H1 (cell line): ENCODE results near the gene FECH. TPM values are rescaled to one million over a fixed set of nuclear protein-coding genes. Genes with fewer than 3 reads are reported as not detected.

Experiments
- CTCF ChIA-PET: fragments of 300-600 bp; sonication (Branson Sonifier 250); formaldehyde crosslinking; loops from one replicate; lab custom pipeline; 2021; ENCODE audit not compliant: partially characterized antibody; lab: Charles Lee
- POLR2A ChIA-PET: fragments of 300-600 bp; sonication (Branson Sonifier 250); formaldehyde crosslinking; loops from one replicate; lab custom pipeline; 2021; ENCODE audit warnings: inconsistent platforms; ENCODE audit not compliant: partially characterized antibody; lab: Charles Lee
- DNase-seq, 2 experiments: peaks; one replicate each; pipeline versions ENCODE4 v3.0.0 to v3.0.0-alpha.2; 2010 to 2022; ENCODE audit warnings: low spot score in 2 of 2, low read depth in 1 of 2, mixed read lengths in 1 of 2
- FAIRE-seq: peaks from 2 replicates; lab custom pipeline; 2011; peaks lifted over from hg19 to GRCh38; lab: Jason Lieb, UNC
- H2AFZ ChIP-seq: 2 replicates; pipeline ENCODE4 v1.8.1; 2012; ENCODE audit warnings: low read length, inconsistent platforms
- H2AK5ac ChIP-seq: 2 replicates; pipeline ENCODE4 v1.6.1; 2013; ENCODE audit warnings: low read depth, low read length
- H2BK120ac ChIP-seq: replicated peaks from 2 replicates; pipeline ENCODE3; 2013; ENCODE audit warnings: low read depth, low read length, inconsistent platforms
- H2BK12ac ChIP-seq: 2 replicates; pipeline ENCODE4 v1.6.1; 2013; ENCODE audit warnings: low read depth, low read length
- H2BK15ac ChIP-seq: 2 replicates; pipeline ENCODE4 v1.6.1; 2013; ENCODE audit warnings: low read length
- H2BK20ac ChIP-seq: 2 replicates; pipeline ENCODE4 v1.6.1; 2013; ENCODE audit warnings: low read length
- H2BK5ac ChIP-seq: 2 replicates; pipeline ENCODE4 v1.6.1; 2013; ENCODE audit warnings: low read depth, low read length
- H3K14ac ChIP-seq: 2 replicates; pipeline ENCODE4 v1.6.1; 2013; ENCODE audit warnings: inconsistent platforms; ENCODE audit not compliant: insufficient read length
- H3K18ac ChIP-seq: 2 replicates; pipeline ENCODE4 v1.6.1; 2013; ENCODE audit warnings: low read length; ENCODE audit errors: extremely low read depth
- H3K23ac ChIP-seq: 2 replicates; pipeline ENCODE4 v1.6.1; 2013; ENCODE audit warnings: inconsistent platforms; ENCODE audit not compliant: insufficient read length
- H3K23me2 ChIP-seq: 2 replicates; pipeline ENCODE4 v1.6.1; 2013; ENCODE audit warnings: low read depth, low read length
- H3K27ac ChIP-seq: 2 replicates; pipeline ENCODE4 v1.6.1; 2011; ENCODE audit warnings: low read depth, low read length, inconsistent platforms
- H3K27me3 ChIP-seq, 4 experiments: replicated peaks in 1 of 4; 1 replicate in 1 of 4; 2 replicates in 3 of 4; pipeline versions ENCODE4 v1.6.1 to v1.8.1; 2011 to 2013; ENCODE audit warnings: low read length in 3 of 4, mild to moderate bottlenecking in 3 of 4, inconsistent platforms in 2 of 4, mixed read lengths in 2 of 4, moderate library complexity in 1 of 4; ENCODE audit not compliant: control insufficient read depth in 3 of 4, insufficient read depth in 3 of 4; ENCODE audit errors: extremely low read depth in 1 of 4
- H3K36me3 ChIP-seq, 4 experiments: 2 replicates each; pipeline versions ENCODE4 v1.6.1 to v1.8.1; 2011 to 2013; ENCODE audit warnings: mild to moderate bottlenecking in 4 of 4, low read length in 3 of 4, moderate library complexity in 2 of 4, control low read depth in 1 of 4, inconsistent platforms in 1 of 4; ENCODE audit not compliant: insufficient read depth in 4 of 4, control insufficient read depth in 2 of 4
- H3K4ac ChIP-seq: replicated peaks from 2 replicates; pipeline ENCODE3; 2013; ENCODE audit warnings: low read length, low read depth, mixed read lengths, inconsistent platforms; ENCODE audit not compliant: insufficient read length
- H3K4me1 ChIP-seq, 4 experiments: replicated peaks in 1 of 4; 1 replicate in 1 of 4; 2 replicates in 3 of 4; pipeline versions ENCODE4 v1.6.1 to v1.8.1; 2011 to 2013; ENCODE audit warnings: low read length in 3 of 4, inconsistent platforms in 2 of 4, mixed read lengths in 1 of 4; ENCODE audit not compliant: insufficient read depth in 4 of 4, control insufficient read depth in 3 of 4
- H3K4me2 ChIP-seq, 2 experiments: 2 replicates each; pipeline versions ENCODE4 v1.6.1 to v1.8.1; 2011 to 2013; ENCODE audit warnings: low read depth in 2 of 2, low read length in 2 of 2, control low read depth in 1 of 2, inconsistent platforms in 1 of 2, mild to moderate bottlenecking in 1 of 2; ENCODE audit not compliant: insufficient read depth in 1 of 2
- H3K4me3 ChIP-seq, 4 experiments: fragments of 200-600, 300-600 bp in 1 of 4; sonication (generic), shearing (Covaris generic), sonication (Bioruptor Twin) in 1 of 4; 2 replicates each; pipeline versions ENCODE4 v1.5.1 to v1.8.1; 2011 to 2016; ENCODE audit warnings: low read length in 4 of 4, low read depth in 3 of 4, control low read depth in 2 of 4, inconsistent platforms in 2 of 4, mild to moderate bottlenecking in 2 of 4, mixed read lengths in 1 of 4, moderate library complexity in 1 of 4; ENCODE audit not compliant: insufficient read depth in 2 of 4; ENCODE audit errors: extremely low read depth in 1 of 4
- H3K56ac ChIP-seq: replicated peaks from 2 replicates; pipeline ENCODE3; 2013; ENCODE audit warnings: low read depth, mild to moderate bottlenecking, mixed read lengths, low read length, inconsistent platforms; ENCODE audit not compliant: insufficient read length
- H3K79me1 ChIP-seq: 2 replicates; pipeline ENCODE4 v1.6.1; 2013; ENCODE audit warnings: low read depth, low read length, control low read depth
- H3K79me2 ChIP-seq, 2 experiments: 2 replicates each; pipeline versions ENCODE4 v1.6.1 to v1.8.1; 2012 to 2013; ENCODE audit warnings: low read length in 2 of 2, mild to moderate bottlenecking in 2 of 2, inconsistent platforms in 1 of 2; ENCODE audit not compliant: insufficient read depth in 2 of 2, control insufficient read depth in 1 of 2
- H3K9ac ChIP-seq, 4 experiments: replicated peaks in 1 of 4; 1 replicate in 1 of 4; 2 replicates in 3 of 4; pipeline versions ENCODE4 v1.6.1 to v1.8.1; 2011 to 2013; ENCODE audit warnings: low read depth in 3 of 4, low read length in 3 of 4, control low read depth in 2 of 4, mild to moderate bottlenecking in 2 of 4, moderate library complexity in 2 of 4, inconsistent platforms in 1 of 4; ENCODE audit errors: extremely low read depth in 1 of 4
- H3K9me3 ChIP-seq, 2 experiments: 2 replicates each; pipeline versions ENCODE4 v1.6.1 to v1.8.1; 2012 to 2013; ENCODE audit warnings: mild to moderate bottlenecking in 2 of 2, moderate library complexity in 2 of 2, control low read depth in 1 of 2, inconsistent platforms in 1 of 2, low read depth in 1 of 2, low read length in 1 of 2, mixed read lengths in 1 of 2; ENCODE audit not compliant: insufficient read depth in 2 of 2
- H4K20me1 ChIP-seq, 2 experiments: replicated peaks in 1 of 2; 2 replicates each; pipeline versions ENCODE3 to v1.8.1; 2011 to 2013; ENCODE audit warnings: inconsistent platforms in 2 of 2, low read length in 2 of 2, mild to moderate bottlenecking in 1 of 2; ENCODE audit not compliant: insufficient read depth in 2 of 2, control insufficient read depth in 1 of 2
- H4K5ac ChIP-seq: 2 replicates; pipeline ENCODE4 v1.6.1; 2013; ENCODE audit warnings: low read length, low read depth, mixed read lengths, inconsistent platforms; ENCODE audit not compliant: insufficient read length
- H4K8ac ChIP-seq: 2 replicates; pipeline ENCODE4 v1.8.0; 2013; ENCODE audit warnings: mild to moderate bottlenecking, moderate library complexity, low read length, inconsistent platforms; ENCODE audit not compliant: insufficient read depth; ENCODE audit errors: extremely low read depth
- H4K91ac ChIP-seq: replicated peaks from 2 replicates; pipeline ENCODE3; 2013; ENCODE audit warnings: low read length, mixed read lengths, inconsistent platforms; ENCODE audit not compliant: insufficient read length
- ASH2L ChIP-seq: fragments of 200-600, 300-600 bp; sonication (generic); IDR thresholded peaks from one replicate; pipeline ENCODE4 v1.7.1; 2017; ENCODE audit warnings: low read length
- BCL11A ChIP-seq, 2 experiments: IDR thresholded peaks; one replicate each; pipeline ENCODE4 v1.6.1; 2011; ENCODE audit warnings: low read depth in 2 of 2, low read length in 2 of 2, mild to moderate bottlenecking in 2 of 2
- CHD2 ChIP-seq: IDR thresholded peaks from 2 replicates; pipeline ENCODE4 v1.6.1; 2012; ENCODE audit warnings: low read length, improper control_type of control experiment
- GTF2F1 ChIP-seq: IDR thresholded peaks from 2 replicates; pipeline ENCODE4 v1.6.1; 2012; ENCODE audit warnings: low read depth, low read length, improper control_type of control experiment, borderline replicate concordance
- HDAC2 ChIP-seq, 2 experiments: fragments of 300-600 bp in 1 of 2; sonication (generic) in 1 of 2; IDR thresholded peaks; 2 replicates each; pipeline ENCODE4 v1.6.1; 2011 to 2012; ENCODE audit warnings: low read depth in 2 of 2, low read length in 2 of 2, mild to moderate bottlenecking in 2 of 2, moderate library complexity in 2 of 2, borderline replicate concordance in 1 of 2, inconsistent platforms in 1 of 2
- HDAC6 ChIP-seq: IDR thresholded peaks from one replicate; pipeline ENCODE4 v1.7.1; 2012; ENCODE audit warnings: low read depth, mild to moderate bottlenecking, inconsistent platforms, low read length, moderate library complexity
- JUN ChIP-seq: IDR thresholded peaks from 2 replicates; pipeline ENCODE4 v1.6.1; 2011; ENCODE audit warnings: low read depth, mild to moderate bottlenecking, improper control_type of control experiment, low read length
- KDM1A ChIP-seq: fragments of 200-600, 300-600 bp; sonication (generic); IDR thresholded peaks from 2 replicates; pipeline ENCODE4 v1.7.1; 2016; ENCODE audit warnings: mild to moderate bottlenecking, low read length, borderline replicate concordance
- KDM4A ChIP-seq: IDR thresholded peaks from one replicate; pipeline ENCODE4 v1.7.1; 2012; ENCODE audit warnings: low read depth, mild to moderate bottlenecking, moderate library complexity, low read length, inconsistent platforms; ENCODE audit not compliant: severe bottlenecking
- MAFK ChIP-seq: IDR thresholded peaks from 2 replicates; pipeline ENCODE4 v1.6.1; 2012; ENCODE audit warnings: low read depth, mild to moderate bottlenecking, improper control_type of control experiment, low read length
- NANOG ChIP-seq: IDR thresholded peaks from 2 replicates; pipeline ENCODE4 v1.6.1; 2011; ENCODE audit warnings: low read length, low read depth, mild to moderate bottlenecking, inconsistent platforms; ENCODE audit not compliant: insufficient read depth, poor library complexity, severe bottlenecking
- RAD21 ChIP-seq, 2 experiments: IDR thresholded peaks in 1 of 2; conservative IDR thresholded peaks in 1 of 2; 2 replicates each; pipeline ENCODE4 v1.6.1; 2011; ENCODE audit warnings: low read depth in 2 of 2, low read length in 2 of 2, improper control_type of control experiment in 1 of 2, inconsistent platforms in 1 of 2, mild to moderate bottlenecking in 1 of 2, moderate library complexity in 1 of 2
- SIN3A ChIP-seq, 2 experiments: IDR thresholded peaks in 1 of 2; conservative IDR thresholded peaks in 1 of 2; 2 replicates each; pipeline ENCODE4 v1.6.1; 2011 to 2012; ENCODE audit warnings: low read length in 2 of 2, improper control_type of control experiment in 1 of 2, low read depth in 1 of 2, mild to moderate bottlenecking in 1 of 2
- ZNF274 ChIP-seq: IDR thresholded peaks from 2 replicates; pipeline ENCODE4 v1.7.0; 2012; ENCODE audit warnings: low read length, borderline replicate concordance; ENCODE audit errors: extremely low read depth
- WGBS, 2 experiments: shearing (Covaris generic) in 1 of 2; methylation state at CpG; one replicate each; pipeline versions ENCODE4 v1.1.6 to v1.1.7; 2013 to 2015; ENCODE audit warnings: low lambda C conversion rate in 2 of 2, mixed read lengths in 2 of 2, inconsistent platforms in 1 of 2, low coverage in 1 of 2, missing lambda C conversion rate in 1 of 2; ENCODE audit not compliant: insufficient replicate concordance in 2 of 2, insufficient coverage in 1 of 2, insufficient read length in 1 of 2; ENCODE audit errors: extremely low coverage in 1 of 2, missing lambda C conversion rate in 1 of 2; 5-methylcytosine and 5-hydroxymethylcytosine counted together
- polyA plus RNA-seq, 7 experiments: library from polyadenylated mRNA; depleted of rRNA in 3 of 7; stranded (reverse) in 5 of 7; unstranded in 2 of 7; fragments of >200 nt in 5 of 7; fragments of 200-250 nt in 2 of 7; gene quantifications; 1 replicate in 5 of 7; 2 replicates in 1 of 7; 4 replicates in 1 of 7; pipeline versions ENCODE4 v1.2.1 to v1.2.3, GENCODE V29; 2011 to 2013; ENCODE audit warnings: missing spikeins in 2 of 7, mixed read lengths in 2 of 7
- total RNA-seq: library from RNA; stranded (reverse); fragmentation: NEBNext Ultra II Directional; extraction: Animal tissue kit (Norgen Biotek cat#: 25700); gene quantifications from 2 replicates; pipeline ENCODE4 v1.2.1, GENCODE V29; 2021

Gene FECH
- total and polyA plus RNA-seq, 2 of the 8 experiments (the other 6 are each of a cell fraction or from before 2014, with no cell fraction given) = 13.1 to 26.6 TPM

- H4K5ac ChIP-seq = no peak overlapping the region
- FAIRE-seq (no peak), DNase-seq (no peak)
- 0 out of 2 replicates have a peak overlapping the region, but pooled peaks have one; percentile 11 for H2AFZ ChIP-seq
- 88% methylated on average over 7 of the region's 7 CpGs; no CpG with 5 or more reads in 1 of the 2 experiments for WGBS, 2 experiments
- H3K4me3 ChIP-seq = no peak overlapping the region
- H3K23me2 ChIP-seq = no peaks in the 10 kb centered on the region; the same call in 1 of the 2 replicates
- H4K20me1 ChIP-seq = no peaks in the 10 kb centered on the region
- H3K18ac ChIP-seq = no peak overlapping the region
- H3K4me2 ChIP-seq = no peak overlapping the region
- CTCF ChIA-PET = no interaction called here
- H3K36me3 ChIP-seq = no peaks in the 10 kb centered on the region
- no peak overlapping the region for H3K56ac ChIP-seq
- H2BK120ac ChIP-seq = no peak overlapping the region
- no peak overlapping the region for H3K14ac ChIP-seq
- no peaks in the 10 kb centered on the region for H3K9me3 ChIP-seq
- H3K79me2 ChIP-seq = no peaks in the 10 kb centered on the region
- H3K23ac ChIP-seq = no peak overlapping the region
- H2AK5ac ChIP-seq = no peak overlapping the region
- no peaks in the 10 kb centered on the region for H3K79me1 ChIP-seq
- POLR2A ChIA-PET = no interaction called here
- 0 out of 2 replicates have a peak overlapping the region, but pooled peaks have one; percentile 72 for H2BK15ac ChIP-seq
- H3K4ac ChIP-seq = no peak overlapping the region
- H4K91ac ChIP-seq = no peak overlapping the region
- H4K8ac ChIP-seq = no peak overlapping the region
- H2BK12ac ChIP-seq = no peak overlapping the region
- no peak overlapping the region for H3K27ac ChIP-seq
- no peak overlapping the region for H2BK5ac ChIP-seq
- H3K4me1 ChIP-seq = peaks cover 5 to 14% (median 7%) of the 10 kb centered on the region in 4 experiments; a peak in 5 of 7 replicates
- no peak overlapping the region for H3K9ac ChIP-seq
- no peaks in the 10 kb centered on the region for H3K27me3 ChIP-seq
- H2BK20ac ChIP-seq = no peak overlapping the region
- TF ChIP-seq JUN = no peak
- TF ChIP-seq GTF2F1 = no peak
- no peak for TF ChIP-seq NANOG
- no peak for TF ChIP-seq HDAC2 (IDR thresholded peaks at IDR 0.05; ENCODE audit: borderline replicate concordance in 1 of 2, low read depth in 2 of 2, low read length in 2 of 2)
- no peak for TF ChIP-seq KDM1A
- no peak for TF ChIP-seq CHD2
- no peak for TF ChIP-seq ZNF274
- TF ChIP-seq MAFK = no peak
- no peak for TF ChIP-seq HDAC6
- no peak for TF ChIP-seq RAD21 (IDR thresholded peaks at IDR 0.05 in 1 of 2, conservative IDR thresholded peaks at IDR 0.05 in 1 of 2; ENCODE audit: low read depth in 2 of 2, low read length in 2 of 2)
- TF ChIP-seq SIN3A (conservative IDR thresholded peaks at IDR 0.05 in 1 of 2, IDR thresholded peaks at IDR 0.05 in 1 of 2; ENCODE audit: low read depth in 1 of 2, low read length in 2 of 2) = no peak
- TF ChIP-seq ASH2L = no peak
- TF ChIP-seq BCL11A (IDR thresholded peaks at IDR 0.05; ENCODE audit: low read depth in 2 of 2, low read length in 2 of 2) = no peak
- TF ChIP-seq KDM4A = no peak
Measured at GRCh38 chr18:57529151-57529550, 57.4 kb downstream of the FECH start.
